RPMI7951 (cell line): ENCODE data around the gene RPUSD4. TPM values are rescaled to one million over a fixed set of nuclear protein-coding genes. Genes with fewer than 3 reads are reported as not detected.

ENCODE experiments used
- DNase-seq: peaks from one replicate; pipeline ENCODE4 v3.0.0-alpha.2; 2012; ENCODE audit warnings: low read depth
- total RNA-seq: library from RNA; depleted of rRNA; stranded (reverse); fragments of >200 nt; shearing (Covaris generic); gene quantifications from 2 replicates; pipeline ENCODE4 v1.2.3, GENCODE V29; 2014

Gene RPUSD4
- total RNA-seq, 1 experiment from 2014 or later = 16.1 TPM

DNA sequence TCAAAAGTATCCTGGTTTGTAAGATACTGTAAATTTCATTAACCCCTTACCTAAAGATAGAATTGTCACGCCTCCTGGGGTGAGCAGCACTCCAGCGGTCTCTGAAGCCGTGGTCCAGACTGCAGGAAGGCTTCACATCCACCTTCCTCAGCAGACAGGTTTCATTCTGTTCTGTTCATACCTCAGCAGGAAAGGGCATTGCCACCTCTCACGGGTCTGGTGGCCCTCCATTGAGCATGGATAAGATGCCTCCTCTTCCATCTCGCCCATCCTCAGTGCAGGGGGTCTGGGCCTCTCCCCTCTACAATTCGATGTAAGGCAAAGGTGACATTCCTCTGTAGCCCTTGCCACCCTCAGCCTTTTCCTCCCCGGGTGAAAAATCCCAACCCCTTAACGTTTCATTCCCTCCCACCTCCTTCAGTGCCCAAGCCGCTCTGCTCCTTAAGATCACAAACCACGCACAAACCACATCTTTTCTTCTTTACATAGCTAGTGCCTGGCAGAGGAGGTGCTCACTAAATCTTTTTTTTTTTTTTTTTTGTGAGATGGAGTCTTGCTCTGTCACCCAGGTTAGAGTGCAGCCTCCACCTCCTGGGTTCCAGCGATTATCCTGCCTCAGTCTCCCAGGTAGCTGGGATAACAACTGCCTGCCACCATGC is 28.5 kb downstream of the RPUSD4 start:
- DNase-seq = no peak

DNA sequence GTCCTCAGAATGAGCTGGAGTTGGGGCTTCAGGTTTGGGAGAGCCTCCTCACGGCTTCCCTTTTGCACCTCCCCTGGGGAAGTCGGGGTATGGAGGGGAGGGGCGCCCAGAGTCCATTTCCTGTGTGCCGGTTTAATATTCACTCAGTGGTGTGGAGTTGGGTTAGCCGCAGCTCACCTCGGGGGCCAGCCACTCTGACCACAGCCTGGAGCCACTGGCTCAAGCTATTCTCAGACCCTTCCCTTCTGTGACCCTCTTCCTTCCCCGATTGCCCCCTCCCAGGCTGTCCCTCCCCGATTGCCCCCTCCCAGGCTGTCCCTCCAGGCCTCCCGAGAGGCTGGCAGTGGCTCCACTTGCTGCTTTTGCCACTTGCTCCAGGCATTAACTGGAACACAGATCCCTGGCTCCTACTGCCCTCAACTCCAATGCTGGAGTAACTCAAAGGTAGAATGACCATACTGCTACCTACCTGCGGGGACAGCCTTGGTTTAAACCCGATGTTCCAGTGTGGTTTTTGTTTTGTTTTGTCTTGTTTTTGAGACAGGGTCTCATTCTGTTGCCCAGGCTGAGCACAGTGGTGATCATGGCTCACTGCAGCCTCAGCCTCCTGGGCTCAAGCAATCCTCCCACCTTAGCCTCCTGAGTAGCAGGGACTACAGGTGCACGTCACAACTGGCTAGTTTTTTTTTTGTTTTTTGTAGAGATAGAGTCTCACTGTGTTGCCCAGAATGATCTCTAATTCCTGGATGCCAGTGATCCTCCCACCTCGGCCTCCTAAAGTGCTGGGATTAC is 29.3 kb downstream of the RPUSD4 start:
- no peak for DNase-seq

DNA sequence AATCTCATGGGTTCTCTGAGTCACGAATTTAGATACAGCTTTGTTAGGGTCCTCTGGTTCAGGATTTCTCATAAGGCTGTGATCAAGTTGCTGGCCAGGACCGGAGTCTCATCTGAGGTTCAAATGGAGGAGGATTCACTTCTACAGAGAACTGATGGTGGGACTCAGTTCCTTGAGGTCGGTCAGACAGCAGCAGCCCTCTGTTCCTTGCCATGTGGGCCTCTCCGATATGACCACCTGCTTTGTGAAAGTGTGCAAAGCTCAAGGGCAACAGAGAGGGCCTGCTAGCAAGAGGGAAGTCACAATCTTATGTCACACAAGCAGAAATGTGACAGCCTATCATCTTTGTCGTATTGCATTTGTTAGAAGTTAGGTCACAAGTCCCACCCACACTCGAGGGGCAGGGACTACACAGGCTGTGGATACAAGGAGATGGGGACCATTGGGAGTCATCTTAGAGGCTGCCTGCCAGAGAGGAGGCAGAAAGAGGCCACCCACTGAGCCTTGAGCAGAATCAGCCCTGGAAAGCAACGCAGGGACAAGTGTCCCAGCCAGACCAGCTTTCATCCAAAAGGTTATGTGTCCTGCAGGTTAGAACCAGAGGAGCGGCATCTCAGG is 34.5 kb downstream of the RPUSD4 start:
- DNase-seq = no peak

DNA sequence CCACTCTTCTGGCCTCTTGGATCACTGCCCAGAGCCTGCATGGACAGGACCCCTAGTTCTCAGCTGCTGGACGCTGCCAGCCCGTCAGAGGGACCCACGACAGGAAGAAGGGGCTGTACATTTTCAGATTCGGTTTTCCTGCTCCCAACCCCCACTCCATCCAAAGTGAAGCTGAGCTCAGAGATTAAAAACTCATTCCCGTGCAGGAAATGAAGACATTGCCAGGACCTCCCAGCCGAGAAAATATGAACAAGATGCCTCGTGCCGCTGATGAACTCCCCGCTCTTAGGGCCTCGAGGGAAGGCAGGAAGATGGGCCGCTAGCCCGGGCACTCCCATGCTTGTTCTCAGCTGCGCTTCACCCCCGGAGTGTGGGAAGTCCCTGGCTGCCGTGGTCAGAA is 36.1 kb downstream of the RPUSD4 start:
- peak; percentile 53 for DNase-seq

DNA sequence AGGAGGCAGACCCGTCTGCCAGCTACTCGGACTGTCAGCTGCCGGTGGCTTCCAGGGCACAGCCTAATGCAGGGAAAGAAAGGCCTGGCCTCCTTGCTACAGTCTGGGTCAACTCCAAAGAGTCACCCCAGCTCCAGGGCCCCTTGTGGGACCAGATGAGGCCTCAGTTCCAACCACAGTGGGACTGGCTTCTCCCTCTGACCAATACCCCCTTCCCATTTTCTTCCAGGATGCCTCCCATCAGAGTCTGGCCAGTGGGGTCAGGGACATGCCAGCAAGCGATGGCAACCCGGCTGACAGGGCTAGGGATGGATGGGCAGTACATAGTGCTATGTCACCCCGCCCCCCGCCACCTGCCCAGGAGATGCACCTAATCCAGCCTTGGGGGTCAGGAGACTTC is 36.6 kb downstream of the RPUSD4 start:
- no peak for DNase-seq

DNA sequence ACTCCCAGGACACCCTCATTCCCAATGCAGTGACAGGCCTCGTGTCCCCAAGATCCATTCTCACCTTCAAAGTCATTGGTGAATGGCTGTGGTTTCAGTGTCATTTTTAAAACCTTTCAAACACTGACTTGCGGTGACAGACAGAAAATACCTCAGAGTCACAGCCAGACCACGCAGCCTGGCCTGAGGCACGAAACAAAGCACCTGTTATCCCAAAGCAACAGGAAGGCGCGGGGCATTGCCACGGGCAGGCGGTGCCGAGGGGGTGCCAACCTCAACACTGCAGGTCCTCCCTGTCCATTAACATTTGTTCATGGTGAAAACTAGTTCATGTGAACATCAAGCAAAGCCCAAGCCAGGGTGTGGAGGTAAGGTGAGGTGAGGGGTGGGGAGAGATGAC is 38.2 kb downstream of the RPUSD4 start:
- DNase-seq = no peak

DNA sequence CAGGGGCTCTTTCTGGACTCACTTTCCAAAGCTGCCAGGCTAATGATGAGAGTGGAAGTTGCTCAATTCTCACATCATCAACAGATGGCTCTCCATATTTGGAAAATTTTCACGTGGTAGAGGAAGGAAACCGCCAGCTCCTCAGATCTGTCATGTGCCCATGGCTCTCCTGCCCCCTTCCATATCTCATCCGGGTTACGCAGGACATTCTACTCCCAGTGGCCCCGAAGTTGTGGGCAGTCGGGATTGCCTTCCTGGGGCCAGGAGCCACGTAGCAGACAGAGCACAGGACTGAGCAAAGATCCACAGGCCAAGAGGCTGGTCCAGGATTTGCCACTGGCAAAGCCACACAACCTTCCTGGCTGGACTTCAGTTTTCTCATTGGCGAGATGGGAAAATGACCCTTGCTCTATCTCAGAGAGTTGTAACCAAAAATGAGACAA is 38.8 kb downstream of the RPUSD4 start:
- peak; percentile 59 for DNase-seq

DNA sequence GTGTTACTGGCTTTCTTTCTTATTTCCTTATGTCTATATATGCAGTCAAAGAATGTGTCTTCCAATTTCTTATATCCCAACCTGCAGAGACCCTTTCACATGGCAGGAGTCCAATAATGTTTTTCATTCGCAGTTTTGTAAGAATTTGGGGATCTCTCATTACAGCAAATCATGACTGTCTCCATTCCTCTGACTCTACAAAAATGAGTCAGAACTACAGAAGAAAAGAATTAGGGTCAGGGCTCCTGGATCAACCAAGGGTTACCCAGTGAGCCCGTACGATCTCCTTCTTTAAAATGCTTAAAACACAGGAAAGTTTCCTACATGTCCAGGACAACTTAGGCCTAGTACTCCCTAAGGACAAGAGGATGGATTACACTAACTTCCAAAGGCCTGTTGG is 42.2 kb downstream of the RPUSD4 start:
- no peak for DNase-seq

DNA sequence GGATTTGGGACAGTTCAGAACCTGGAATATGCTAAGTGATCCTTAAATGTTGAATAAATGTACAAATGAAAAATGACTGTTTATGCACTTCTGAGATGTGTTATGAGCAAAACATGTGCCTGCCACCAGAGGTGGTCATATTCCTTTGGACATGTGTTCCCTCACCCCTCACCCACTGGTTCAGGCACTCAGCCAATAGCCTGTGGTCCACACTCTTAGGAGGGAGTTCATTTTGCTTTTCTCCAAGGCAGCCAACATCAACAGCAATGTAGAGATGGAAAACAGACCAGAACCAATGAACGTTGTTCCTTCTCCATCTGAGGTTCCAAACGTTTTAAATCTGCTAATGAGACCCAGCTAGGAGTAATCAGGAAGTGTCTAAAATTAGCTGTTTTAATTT is 44.0 kb downstream of the RPUSD4 start:
- peak; percentile 67 for DNase-seq

DNA sequence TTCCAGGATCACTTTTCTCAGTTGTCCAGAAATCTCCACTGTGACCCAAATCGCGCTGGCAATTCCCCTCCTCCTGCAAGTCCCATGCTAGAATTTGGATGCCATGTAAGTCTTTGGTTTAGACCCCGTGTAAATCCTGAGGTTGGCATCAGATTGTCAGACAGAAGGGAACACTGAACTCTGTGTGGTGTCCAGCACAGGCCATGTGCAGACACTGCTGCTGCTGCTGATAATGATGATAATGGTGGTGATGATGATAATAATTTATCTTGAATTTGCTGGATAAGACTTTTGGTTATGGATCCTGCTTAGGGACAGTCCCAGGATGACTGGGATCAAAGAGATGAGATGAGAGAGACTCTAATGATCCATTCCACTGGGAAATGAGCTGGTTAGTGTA is 45.0 kb downstream of the RPUSD4 start:
- DNase-seq = no peak

DNA sequence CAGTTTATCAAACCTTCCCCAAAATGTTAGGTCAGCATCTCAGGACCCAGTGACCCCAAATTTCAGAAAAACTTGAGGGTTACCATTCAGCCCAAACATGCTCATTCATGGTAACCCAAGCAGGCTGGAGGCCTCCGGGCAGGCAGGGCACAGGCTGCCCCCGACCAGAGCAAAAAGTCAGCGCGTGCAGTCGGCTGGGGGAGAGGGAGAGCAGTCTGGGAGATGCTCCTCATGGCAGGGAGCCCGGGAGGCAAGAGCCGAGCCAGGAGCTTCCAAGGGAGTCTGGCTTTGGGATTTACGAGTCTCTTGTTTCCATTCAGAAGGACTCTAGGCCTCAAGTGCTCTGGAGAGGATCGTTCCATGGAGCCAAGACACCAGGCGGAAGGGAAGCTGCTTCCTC is 45.7 kb downstream of the RPUSD4 start:
- no peak for DNase-seq

DNA sequence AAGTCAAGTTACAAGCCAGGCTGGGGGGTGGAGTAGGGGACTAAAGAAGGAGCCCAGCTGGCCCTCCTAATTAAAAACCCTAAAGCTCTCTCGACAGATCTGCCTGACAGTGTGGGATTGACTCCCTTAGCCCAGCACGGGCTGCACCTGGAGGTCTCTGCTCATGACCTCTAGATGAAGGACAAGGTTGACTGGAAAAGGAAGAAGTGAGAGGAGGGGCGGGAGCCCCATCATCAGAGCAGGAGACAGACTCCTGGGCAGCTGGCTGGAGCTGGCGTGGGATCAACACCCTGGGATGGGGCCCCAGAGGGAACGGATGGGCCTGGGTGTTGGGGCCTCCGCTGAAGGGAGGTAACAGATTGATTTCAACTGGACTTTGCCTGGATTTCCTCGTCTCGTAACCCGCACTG is 46.1 kb downstream of the RPUSD4 start:
- no peak for DNase-seq

DNA sequence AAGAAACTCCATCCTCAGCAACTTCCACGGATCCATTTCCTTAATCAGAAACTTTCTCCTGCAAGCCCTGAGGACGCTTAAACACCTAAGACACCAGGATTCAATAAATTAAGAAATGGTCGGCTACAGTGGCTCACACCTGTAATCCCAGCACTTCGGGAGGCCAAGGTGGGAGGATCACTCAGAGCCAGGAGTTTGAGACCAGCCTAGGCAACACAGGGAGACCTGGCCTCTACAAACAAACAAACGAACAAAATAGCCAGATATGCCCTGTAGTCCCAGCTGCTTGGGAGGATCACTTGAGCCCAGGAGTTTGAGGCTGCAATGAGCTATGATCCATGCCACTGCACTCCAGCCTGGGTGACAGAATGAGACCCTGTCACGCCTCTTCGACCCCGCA is 46.7 kb downstream of the RPUSD4 start:
- no peak for DNase-seq

DNA sequence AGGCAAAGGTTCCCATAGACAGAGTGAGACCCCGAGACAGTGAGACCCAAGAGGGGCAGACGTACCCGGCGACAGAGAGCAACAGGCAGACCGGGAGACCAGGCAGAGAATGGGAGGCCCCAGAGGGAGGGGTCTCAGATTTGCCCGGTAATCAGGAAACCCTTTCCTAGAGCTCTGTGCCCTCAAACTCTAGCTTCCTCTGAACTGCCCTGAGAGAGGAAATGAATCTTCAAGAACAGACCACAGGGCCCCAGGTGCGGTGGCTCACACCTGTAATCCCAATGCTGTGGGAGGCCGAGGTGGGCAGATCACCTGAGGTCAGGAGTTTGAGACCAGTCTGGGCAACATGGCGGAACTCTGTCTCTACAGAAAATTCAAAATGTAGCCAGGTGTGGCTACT is 47.7 kb downstream of the RPUSD4 start:
- no peak for DNase-seq

DNA sequence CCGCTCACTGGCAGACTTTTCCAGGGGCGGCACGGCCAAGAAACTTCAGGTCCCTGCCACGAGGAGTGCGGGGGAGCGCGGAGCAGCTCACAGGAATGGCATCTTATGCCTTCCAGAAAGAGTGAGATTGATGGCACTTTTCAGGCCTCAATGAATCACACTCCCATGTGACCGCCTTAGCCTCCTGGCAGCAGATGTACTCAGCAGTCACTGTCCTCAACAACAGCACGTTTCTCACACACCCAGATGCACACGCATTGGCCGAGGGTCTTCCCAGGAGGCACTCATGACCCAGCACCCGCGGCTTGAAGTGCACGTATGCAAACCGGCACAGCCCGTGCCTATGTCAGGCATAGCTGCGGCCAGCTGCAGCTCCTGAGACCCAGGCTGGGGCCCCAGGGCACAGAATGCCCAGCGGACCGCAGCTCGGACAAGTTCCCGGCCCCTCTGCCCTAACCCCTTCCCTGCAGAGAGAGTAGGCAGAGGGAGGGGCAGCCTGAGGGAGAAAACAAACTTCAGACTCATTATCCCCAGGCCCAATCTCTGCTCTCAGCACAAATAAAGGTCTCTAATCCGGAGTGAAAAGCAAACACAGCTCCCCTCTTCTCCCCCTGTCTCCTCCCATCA is 48.3 kb downstream of the RPUSD4 start:
- peak; percentile 99 for DNase-seq

DNA sequence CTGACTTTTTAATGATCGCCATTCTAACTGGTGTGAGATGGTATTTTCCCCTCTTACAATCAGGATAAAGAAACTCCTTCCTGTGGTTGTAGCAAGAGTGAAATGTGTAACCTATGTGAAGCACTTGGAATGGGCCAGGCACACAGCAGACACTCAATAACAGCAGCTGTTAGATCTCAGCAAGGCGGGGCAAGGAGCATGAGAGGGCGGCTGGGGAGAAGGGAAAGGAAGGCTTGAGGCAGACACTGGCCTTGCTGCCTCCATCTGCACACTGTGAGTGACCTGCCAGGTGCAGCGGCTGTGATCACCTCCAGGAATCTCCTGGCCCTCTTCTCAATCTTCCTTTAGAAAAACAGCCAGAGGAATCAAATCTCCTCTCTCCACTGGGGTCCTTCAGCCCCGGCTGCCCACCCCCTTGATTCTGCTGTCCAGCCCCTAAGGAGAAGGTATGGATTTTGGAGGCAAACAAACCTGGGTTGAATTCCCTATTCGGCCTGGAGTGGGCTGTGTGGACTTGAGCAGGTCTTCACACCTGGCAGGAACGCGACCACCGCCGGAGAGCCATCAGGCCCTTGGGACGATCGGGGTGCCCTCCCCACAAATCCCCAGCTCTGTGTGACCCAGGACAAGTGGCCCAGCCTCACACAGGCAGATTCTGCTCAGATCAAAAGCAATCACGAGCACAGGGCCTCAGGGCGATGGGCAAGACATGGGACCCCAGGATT is 49.0 kb downstream of the RPUSD4 start:
- DNase-seq = peak; percentile 27

DNA sequence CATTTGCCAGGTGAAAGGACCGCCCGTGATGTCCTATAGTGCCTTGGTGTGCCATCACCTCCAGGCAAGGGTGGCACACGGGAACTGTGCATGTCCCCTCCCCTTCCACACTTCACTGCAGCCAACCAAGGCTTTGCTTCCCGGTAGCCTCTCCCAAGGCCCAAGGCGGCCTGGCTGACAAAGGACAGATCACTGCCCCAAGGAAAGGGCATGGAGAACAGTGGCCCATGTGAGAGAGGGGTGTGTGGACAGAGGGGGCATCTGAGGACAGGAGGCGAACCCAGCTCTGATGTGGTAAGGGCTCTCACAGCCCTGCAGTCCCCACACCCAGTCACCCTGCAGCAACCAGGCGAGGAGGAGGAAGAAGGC is 50.4 kb downstream of the RPUSD4 start:
- no peak for DNase-seq

DNA sequence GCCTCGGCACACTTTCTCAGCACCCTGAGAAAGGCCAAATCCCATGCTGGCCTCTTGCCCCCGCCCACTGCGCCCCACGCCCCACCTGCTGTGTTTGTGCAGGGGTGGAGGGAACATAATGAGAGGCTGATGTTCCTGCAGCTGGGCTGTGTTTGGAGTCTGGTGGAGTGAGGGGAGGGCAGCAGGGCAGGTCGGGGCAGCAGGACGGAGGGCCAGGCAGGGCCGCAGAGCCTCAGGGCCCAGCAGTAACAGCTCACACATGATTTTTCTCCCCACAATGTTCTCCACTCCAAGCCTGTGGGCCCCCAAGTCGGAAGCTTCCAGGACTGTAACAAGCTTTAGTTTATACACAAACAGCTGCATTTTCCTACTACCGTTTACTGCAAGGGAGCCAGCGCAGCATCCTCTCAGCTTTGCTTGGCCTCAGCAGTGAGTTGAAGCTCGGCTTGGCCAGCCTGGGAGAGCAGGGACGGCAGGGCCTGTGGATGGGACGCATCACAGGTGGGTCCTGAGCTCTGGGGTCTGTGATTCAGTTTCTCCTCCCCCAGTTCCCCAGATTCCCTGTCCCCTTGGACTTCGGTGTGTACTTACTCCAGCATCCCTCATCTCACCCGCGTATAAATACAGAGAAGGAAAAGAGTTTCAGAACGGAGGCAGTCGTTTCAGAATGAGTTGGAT is 51.0 kb downstream of the RPUSD4 start:
- DNase-seq = no peak

DNA sequence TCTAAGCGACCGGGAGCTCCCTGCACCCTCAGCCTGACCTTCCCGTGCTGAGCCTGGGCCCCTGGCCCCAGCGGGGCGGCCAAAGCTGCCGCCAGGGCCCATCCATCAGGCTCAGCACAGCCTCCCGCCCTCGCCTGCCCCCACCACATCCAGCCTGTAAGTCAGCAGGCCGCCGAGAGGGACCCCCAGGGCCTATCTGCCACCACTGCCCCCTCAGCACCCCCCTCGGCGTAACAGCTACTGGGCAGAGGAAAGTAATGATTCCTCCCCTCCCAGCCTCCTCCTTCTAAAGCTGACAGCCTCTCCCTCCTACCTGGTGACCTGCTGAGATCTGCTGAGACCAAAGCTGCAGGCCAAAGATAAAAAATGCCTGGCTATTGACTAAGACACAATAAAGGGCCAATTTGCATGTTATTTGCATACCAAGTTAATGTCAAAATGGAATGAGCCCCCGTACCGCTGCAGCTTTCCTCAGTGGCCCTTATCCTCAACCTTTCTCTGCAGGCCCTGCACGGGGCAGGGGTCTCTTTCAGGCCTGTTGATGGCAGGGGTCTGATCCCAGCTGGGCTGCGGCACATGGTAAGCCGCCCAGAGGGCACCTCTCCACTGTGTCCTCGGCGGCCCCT is 51.6 kb downstream of the RPUSD4 start:
- DNase-seq = no peak

DNA sequence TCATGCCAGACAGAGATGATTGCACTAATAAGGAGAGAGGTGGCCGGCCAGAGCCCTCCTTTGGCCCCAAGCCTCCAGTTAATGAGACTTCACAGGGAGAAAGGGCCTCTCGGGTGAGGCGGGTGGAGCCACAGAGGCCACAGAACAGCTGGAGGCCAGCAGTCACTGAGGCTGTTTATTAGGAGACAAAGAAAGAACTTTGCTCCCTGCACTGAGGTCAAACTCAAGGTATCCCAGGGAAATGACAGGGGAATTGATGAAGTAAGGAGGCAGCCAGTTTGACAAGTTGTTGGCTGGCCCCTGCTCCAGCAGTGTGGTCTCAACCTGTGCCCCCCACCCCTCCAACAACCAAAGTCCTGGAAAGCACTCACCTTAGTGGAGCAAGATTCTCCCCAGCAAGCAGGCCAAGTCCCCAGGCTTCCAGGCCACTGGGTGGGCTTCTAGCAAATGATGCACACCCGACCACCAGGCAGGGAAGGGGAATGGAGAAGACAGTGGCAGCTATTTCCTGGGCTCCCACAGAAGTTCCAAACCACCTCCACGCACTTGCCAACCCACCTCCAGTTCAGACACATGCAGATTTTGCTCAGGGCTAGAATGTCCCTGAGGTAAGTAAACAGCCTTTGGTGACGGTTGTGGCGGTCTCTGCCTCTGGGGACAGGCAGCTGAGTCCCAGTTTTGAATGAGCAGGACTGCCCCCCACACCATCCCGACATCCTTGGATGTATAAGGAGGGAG is 53.2 kb downstream of the RPUSD4 start:
- DNase-seq = peak; percentile 52
